ENCODE results near the gene ATF5.

DNA sequence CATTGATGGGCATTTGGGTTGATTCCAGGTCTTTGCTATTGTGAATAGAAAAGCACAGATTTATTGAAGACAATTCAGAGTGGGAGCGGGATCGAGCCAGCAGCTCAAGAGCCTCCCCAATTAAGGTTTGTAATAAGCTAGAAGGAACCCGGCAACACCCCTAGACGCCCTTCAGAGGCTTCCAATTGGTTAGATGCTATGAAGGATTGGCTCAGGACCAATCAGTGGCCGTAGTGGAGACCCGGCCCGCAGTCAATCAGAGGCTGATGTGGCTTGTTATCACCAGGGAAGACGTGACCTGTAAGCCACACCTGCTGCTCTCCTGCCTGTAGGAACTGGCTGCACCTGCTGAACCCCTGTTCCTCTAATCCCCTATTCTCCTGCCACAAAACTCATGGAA lies 17.4 kb downstream of the ATF5 start:
- TF ChIP-seq CTCF (IDR thresholded peaks at IDR 0.05), result no peak
- no peak for TF ChIP-seq POLR2A (IDR thresholded peaks at IDR 0.05)

All from ovary (tissue), 3 donors.